Measurements from ENCODE around the gene PHIP.

The PHIP gene

DNA sequence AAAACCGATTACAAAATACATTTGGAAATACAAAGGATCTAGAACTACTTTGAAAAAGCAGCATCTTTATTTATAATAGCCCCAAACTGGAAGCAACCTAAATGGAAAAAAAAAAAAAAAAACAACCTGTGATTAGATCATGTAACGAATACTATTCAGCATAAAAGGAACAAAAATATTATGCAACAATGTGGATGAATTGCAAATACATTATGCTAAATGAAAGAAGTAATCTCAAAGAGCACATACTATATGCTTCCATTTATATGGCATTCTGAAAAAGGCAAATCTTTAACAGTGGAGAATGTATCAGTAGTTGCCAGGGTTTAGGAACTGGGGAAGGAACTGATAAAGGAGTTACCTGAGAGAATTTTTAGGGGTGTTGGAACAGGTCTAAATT, 181.8 kb downstream of the PHIP start:
- TF ChIP-seq, protein P1, sequence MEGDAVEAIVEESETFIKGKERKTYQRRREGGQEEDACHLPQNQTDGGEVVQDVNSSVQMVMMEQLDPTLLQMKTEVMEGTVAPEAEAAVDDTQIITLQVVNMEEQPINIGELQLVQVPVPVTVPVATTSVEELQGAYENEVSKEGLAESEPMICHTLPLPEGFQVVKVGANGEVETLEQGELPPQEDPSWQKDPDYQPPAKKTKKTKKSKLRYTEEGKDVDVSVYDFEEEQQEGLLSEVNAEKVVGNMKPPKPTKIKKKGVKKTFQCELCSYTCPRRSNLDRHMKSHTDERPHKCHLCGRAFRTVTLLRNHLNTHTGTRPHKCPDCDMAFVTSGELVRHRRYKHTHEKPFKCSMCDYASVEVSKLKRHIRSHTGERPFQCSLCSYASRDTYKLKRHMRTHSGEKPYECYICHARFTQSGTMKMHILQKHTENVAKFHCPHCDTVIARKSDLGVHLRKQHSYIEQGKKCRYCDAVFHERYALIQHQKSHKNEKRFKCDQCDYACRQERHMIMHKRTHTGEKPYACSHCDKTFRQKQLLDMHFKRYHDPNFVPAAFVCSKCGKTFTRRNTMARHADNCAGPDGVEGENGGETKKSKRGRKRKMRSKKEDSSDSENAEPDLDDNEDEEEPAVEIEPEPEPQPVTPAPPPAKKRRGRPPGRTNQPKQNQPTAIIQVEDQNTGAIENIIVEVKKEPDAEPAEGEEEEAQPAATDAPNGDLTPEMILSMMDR (IDR thresholded peaks at IDR 0.05): no peak

Data from LNCAP (cell line).